Measurements from ENCODE around the gene SAP30BP. TPM values are rescaled to one million over a fixed set of nuclear protein-coding genes. Genes with fewer than 3 reads are reported as not detected.
A peak's percentile ranks its signal among the peaks of the same experiment; 100 is the strongest.

SAP30BP gene
- total and polyA plus RNA-seq, 2 donors from 2014 or later = 62.9 to 95.1 TPM

- peaks cover 0 to 16% (median 8%) of the 10 kb centered on the region in 3 donors for H3K4me1 ChIP-seq (ENCODE audit: control insufficient read depth in 2 of 3, insufficient read depth in 2 of 3, low read depth in 1 of 3, low read length in 3 of 3)
- intact Hi-C loops (cut with DNase I) = no loop called here
- no peak overlapping the region for H3K4me3 ChIP-seq (ENCODE audit: low read length in 3 of 3)
- no peak for TF ChIP-seq CTCF (IDR thresholded peaks at IDR 0.05; ENCODE audit: borderline replicate concordance, extremely low read depth, insufficient read depth)
- H3K9ac ChIP-seq (ENCODE audit: low read length in 3 of 3) = no peak overlapping the region
- H3K9me3 ChIP-seq (ENCODE audit: control insufficient read depth in 2 of 3, insufficient read depth in 1 of 3, low read length in 3 of 3) = no peaks in the 10 kb centered on the region
- FAIRE-seq (no peak), DNase-seq (peak in 1 of 5 donors; percentile 60)
- peaks cover 2 to 16% (median 2%) of the 10 kb centered on the region in 3 donors for H3K36me3 ChIP-seq (ENCODE audit: control insufficient read depth in 2 of 3, insufficient read depth in 3 of 3, low read length in 3 of 3)
- no peak overlapping the region for H3K27ac ChIP-seq (ENCODE audit: low read depth in 2 of 2, low read length in 2 of 2)
- H3K27me3 ChIP-seq (ENCODE audit: control insufficient read depth, insufficient read depth, low read length) = no peaks in the 10 kb centered on the region
Measured at GRCh38 chr17:75630071-75630917, 36.8 kb upstream of the SAP30BP start.

- H3K4me3 ChIP-seq (ENCODE audit: low read length in 3 of 3) = no peak overlapping the region
- intact Hi-C loops (cut with DNase I) = no loop called here
Measured at GRCh38 chr17:75631353-75631752, 35.8 kb upstream of the SAP30BP start.

GRCh38 chr17:75632428-75632827 is 34.7 kb upstream of the SAP30BP start:
- DNase-seq = peak in 1 of 5 donors; percentile 81
- no peak for FAIRE-seq
- no peak for TF ChIP-seq CTCF (IDR thresholded peaks at IDR 0.05; ENCODE audit: borderline replicate concordance, extremely low read depth, insufficient read depth)
- no peaks in the 10 kb centered on the region for H3K9me3 ChIP-seq (ENCODE audit: control insufficient read depth in 2 of 3, insufficient read depth in 1 of 3, low read length in 3 of 3)
- H3K9ac ChIP-seq (ENCODE audit: low read length in 3 of 3) = no peak overlapping the region
- H3K4me3 ChIP-seq (ENCODE audit: low read length in 3 of 3) = no peak overlapping the region
- intact Hi-C loops (cut with DNase I) = no loop called here
- no peak overlapping the region for H3K27ac ChIP-seq (ENCODE audit: low read depth in 2 of 2, low read length in 2 of 2)
- peaks cover 0 to 2% (median 0%) of the 10 kb centered on the region in 3 donors for H3K36me3 ChIP-seq (ENCODE audit: control insufficient read depth in 2 of 3, insufficient read depth in 3 of 3, low read length in 3 of 3)
- peaks cover 0 to 23% (median 8%) of the 10 kb centered on the region in 3 donors for H3K4me1 ChIP-seq (ENCODE audit: control insufficient read depth in 2 of 3, insufficient read depth in 2 of 3, low read depth in 1 of 3, low read length in 3 of 3)
- no peaks in the 10 kb centered on the region for H3K27me3 ChIP-seq (ENCODE audit: control insufficient read depth, insufficient read depth, low read length)

More at GRCh38 chr17:75631353-75631752, 35.8 kb upstream of the SAP30BP start:
- H3K27me3 ChIP-seq (ENCODE audit: control insufficient read depth, insufficient read depth, low read length) = no peaks in the 10 kb centered on the region
- no peak overlapping the region for H3K9ac ChIP-seq (ENCODE audit: low read length in 3 of 3)
- no peaks in the 10 kb centered on the region for H3K9me3 ChIP-seq (ENCODE audit: control insufficient read depth in 2 of 3, insufficient read depth in 1 of 3, low read length in 3 of 3)
- H3K36me3 ChIP-seq (ENCODE audit: control insufficient read depth in 2 of 3, insufficient read depth in 3 of 3, low read length in 3 of 3) = peaks cover 0 to 8% (median 2%) of the 10 kb centered on the region in 3 donors
- no peak for FAIRE-seq
- no peak overlapping the region for H3K27ac ChIP-seq (ENCODE audit: low read depth in 2 of 2, low read length in 2 of 2)
- TF ChIP-seq CTCF (IDR thresholded peaks at IDR 0.05; ENCODE audit: borderline replicate concordance, extremely low read depth, insufficient read depth) = no peak
- H3K4me1 ChIP-seq (ENCODE audit: control insufficient read depth in 2 of 3, insufficient read depth in 2 of 3, low read depth in 1 of 3, low read length in 3 of 3) = peaks cover 0 to 19% (median 8%) of the 10 kb centered on the region in 3 donors
- DNase-seq = peak in 1 of 5 donors; percentile 78

Measured in kidney (tissue), 14 donors.